RWPE1 (cell line): ENCODE data around the gene CLOCK.

Source experiments
- CTCF ChIA-PET: fragments of 350-600 bp; sonication (Branson Sonifier 250); formaldehyde crosslinking; extraction: SDS; loops from one replicate; lab custom pipeline; 2021; lab: Yijun Ruan, JAX
- POLR2A ChIA-PET: fragments of 400-600 bp; formaldehyde crosslinking; extraction: SDS; loops from one replicate; lab custom pipeline; 2020; ENCODE audit warnings: antibody characterized with exemption; ENCODE audit not compliant: low non-redundant PET; lab: Yijun Ruan, JAX
- DNase-seq: peaks from one replicate; pipeline ENCODE4 v3.0.0; 2012; ENCODE audit warnings: low spot score
- H3K27ac ChIP-seq: fragments of 450-650 bp; 2 replicates; pipeline ENCODE4 v1.5.1; 2017
- TF ChIP-seq, protein P1 (sequence below): fragments of 450-650 bp; conservative IDR thresholded peaks from 2 replicates; pipeline ENCODE4 v1.5.1; 2017; ENCODE audit warnings: low read depth, mild to moderate bottlenecking

Gene CLOCK

GRCh38 chr4:55499495-55499894 is 47.2 kb downstream of the CLOCK start:
- ChIA-PET CTCF (no interaction called here), POLR2A (no interaction called here)
- no peak overlapping the region for H3K27ac ChIP-seq
- TF ChIP-seq, protein P1, sequence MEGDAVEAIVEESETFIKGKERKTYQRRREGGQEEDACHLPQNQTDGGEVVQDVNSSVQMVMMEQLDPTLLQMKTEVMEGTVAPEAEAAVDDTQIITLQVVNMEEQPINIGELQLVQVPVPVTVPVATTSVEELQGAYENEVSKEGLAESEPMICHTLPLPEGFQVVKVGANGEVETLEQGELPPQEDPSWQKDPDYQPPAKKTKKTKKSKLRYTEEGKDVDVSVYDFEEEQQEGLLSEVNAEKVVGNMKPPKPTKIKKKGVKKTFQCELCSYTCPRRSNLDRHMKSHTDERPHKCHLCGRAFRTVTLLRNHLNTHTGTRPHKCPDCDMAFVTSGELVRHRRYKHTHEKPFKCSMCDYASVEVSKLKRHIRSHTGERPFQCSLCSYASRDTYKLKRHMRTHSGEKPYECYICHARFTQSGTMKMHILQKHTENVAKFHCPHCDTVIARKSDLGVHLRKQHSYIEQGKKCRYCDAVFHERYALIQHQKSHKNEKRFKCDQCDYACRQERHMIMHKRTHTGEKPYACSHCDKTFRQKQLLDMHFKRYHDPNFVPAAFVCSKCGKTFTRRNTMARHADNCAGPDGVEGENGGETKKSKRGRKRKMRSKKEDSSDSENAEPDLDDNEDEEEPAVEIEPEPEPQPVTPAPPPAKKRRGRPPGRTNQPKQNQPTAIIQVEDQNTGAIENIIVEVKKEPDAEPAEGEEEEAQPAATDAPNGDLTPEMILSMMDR, result no peak
- DNase-seq, result no peak

DNA sequence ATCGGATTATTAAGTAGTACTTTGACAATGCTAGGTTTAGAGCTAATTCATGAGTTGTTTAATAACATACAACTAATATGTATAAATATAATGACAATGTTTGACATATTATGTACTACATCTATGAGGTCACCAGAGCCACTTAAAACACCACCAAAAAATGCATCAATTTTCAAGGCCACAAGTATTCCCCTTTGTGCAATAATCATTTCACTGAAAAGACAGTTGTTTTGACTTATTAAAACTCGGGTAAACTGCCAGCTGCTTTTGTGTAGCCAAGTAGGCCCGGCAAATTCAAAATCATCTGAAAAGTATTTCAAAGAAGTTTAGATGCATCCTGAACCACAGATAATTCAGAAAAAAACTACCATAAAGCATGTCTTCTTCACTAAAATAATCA is 48.7 kb downstream of the CLOCK start:
- CTCF ChIA-PET, result no interaction called here
- no peak for DNase-seq
- TF ChIP-seq, protein P1, result no peak
- POLR2A ChIA-PET, result no interaction called here
- H3K27ac ChIP-seq, result no peak overlapping the region

DNA sequence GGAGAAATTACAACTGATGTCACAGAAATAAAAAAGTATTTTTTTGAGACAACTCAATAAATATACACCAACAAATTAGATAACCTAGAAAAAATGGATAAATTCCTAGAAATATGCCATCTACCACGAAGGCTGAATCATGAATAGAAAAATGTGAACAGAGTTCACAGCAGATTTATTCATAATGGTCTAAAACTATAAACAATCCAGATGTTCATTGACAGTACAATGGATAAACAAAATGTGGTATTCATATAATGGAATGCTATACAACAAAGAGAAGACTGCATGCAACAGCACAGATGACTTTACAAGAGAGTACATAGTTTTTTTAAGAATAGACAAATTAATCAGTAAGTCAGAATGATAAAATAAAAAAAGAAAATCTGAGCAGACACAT is 55.2 kb downstream of the CLOCK start:
- H3K27ac ChIP-seq, result no peak overlapping the region
- no peak for DNase-seq
- ChIA-PET POLR2A (interaction anchor here (0.7 kb wide), 1 partner anchor 455 kb away, joined by 4 read pairs; no protein-coding TSS in a partner anchor), CTCF (interaction anchor here (0.6 kb wide), 1 partner anchor 65 kb away, joined by 5 read pairs; no protein-coding TSS in a partner anchor)
- TF ChIP-seq, protein P1, result no peak

DNA sequence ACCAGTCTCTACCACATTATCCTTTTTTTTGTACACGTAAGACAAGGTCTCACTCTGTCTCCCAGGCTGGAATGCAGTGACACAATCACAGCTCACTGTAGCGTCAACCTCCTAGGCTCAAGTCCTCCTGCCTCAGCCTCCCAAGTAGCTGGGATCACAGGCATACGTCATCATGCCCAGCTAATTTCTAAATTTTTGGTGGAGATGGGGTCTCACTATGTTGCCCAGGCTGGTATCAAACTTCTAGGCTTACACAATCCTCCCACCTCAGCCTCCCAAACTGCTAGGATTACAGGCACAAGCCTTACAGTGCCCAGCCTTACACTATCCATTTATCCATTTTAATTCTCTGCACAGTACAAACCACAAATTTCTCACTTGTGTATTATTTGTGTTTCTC is 58.0 kb downstream of the CLOCK start:
- DNase-seq, result no peak
- TF ChIP-seq, protein P1, result no peak
- ChIA-PET POLR2A (no interaction called here), CTCF (no interaction called here)
- no peak overlapping the region for H3K27ac ChIP-seq

DNA sequence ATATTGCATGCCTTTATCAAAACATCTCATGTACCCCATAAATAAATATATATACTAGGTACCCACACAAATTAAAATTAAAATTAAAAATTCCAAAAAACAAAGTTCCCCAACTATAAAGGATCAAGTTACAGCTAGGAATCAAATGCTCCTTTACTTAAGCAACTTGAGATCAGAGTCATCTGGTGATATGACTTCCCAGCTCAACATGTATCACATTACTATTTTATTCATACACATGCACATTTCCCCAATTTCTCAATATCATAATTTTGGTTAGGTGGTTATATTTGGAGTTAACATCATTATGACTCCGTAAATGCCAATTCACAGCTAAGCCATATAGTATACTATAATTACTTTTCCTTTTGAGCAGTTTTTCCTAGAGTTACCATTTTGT is 60.9 kb downstream of the CLOCK start:
- ChIA-PET CTCF (no interaction called here), POLR2A (no interaction called here)
- no peak overlapping the region for H3K27ac ChIP-seq
- TF ChIP-seq, protein P1, result no peak
- DNase-seq, result no peak

GRCh38 chr4:55483315-55483714 is 63.4 kb downstream of the CLOCK start:
- CTCF ChIA-PET, result interaction anchor here (1.0 kb wide), 1 partner anchor 250 kb away, joined by 3 read pairs; no protein-coding TSS in a partner anchor
- no peak overlapping the region for H3K27ac ChIP-seq
- no peak for DNase-seq
- TF ChIP-seq, protein P1, result no peak
- POLR2A ChIA-PET, result no interaction called here
